GM19397 (cell line): ENCODE data around the gene FARS2.

Source experiments
- ATAC-seq: cut with Tn5 transposase; IDR thresholded peaks from one replicate; pipeline ENCODE4 v1.9.1; 2021; ENCODE audit warnings: mild to moderate bottlenecking, moderate library complexity; ENCODE audit not compliant: unreplicated experiment

Gene FARS2

DNA sequence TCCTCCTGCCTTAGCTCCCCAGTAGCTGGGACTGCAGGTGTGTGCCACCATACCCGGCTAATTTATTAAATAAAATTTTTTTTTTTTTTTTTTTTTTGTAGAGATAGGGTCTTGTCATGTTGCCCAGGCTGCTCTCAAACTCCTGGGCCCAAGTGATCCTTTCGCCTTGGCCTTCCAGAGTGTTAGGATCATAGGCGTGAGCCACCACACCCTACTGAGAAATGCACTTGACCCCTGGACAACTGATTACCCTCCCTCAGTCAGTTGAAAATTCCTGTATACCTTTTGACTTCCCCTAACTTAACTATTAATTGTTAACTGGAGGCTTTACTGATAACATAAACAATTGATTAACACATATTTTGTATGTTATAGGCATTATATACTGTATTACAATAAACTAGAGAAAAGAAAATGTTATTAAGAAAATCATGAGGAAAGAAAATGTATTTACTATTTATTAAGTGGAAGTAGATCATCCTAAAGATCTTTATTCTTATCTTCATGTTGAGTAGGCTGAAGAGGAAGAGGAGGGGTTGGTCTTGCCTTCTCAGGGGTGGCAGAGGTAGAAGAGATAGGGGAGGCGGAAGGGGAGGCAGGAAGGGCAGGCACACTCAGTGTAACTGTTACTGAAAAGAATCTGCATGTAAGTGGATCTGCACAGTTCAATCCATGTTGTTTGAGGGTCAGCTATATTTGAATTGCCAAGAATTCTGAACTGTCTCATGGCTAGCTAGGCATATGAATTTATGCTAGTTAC, 104.3 kb downstream of the FARS2 start:
- no peak for ATAC-seq

DNA sequence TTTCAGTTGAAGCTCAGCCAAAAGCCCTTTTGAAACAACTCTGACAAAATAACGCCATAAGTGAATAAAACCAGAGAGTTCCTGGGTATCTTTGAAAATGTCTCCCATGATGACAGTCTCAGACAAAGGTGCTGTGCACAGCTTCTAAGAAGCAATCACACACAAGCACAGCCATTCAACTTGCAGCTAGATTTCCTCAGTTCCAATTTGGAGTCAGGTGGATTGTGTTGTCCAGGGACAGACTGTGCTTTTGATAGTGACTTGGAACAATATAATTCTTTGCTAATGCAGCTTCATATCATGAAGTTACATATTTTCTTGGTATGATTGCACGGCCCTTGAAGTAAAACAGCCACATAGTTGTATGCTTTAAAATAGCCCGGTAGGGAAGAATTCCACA, 105.6 kb downstream of the FARS2 start:
- no peak for ATAC-seq

- ATAC-seq, result no peak
These were observed 106.2 kb downstream of the FARS2 start for GRCh38 chr6:5367510-5367909.

- no peak for ATAC-seq
These were observed 112.1 kb downstream of the FARS2 start for GRCh38 chr6:5373430-5373829.

GRCh38 chr6:5378331-5378730, 117.0 kb downstream of the FARS2 start:
- no peak for ATAC-seq

GRCh38 chr6:5379647-5380242, 118.4 kb downstream of the FARS2 start:
- ATAC-seq, result no peak

DNA sequence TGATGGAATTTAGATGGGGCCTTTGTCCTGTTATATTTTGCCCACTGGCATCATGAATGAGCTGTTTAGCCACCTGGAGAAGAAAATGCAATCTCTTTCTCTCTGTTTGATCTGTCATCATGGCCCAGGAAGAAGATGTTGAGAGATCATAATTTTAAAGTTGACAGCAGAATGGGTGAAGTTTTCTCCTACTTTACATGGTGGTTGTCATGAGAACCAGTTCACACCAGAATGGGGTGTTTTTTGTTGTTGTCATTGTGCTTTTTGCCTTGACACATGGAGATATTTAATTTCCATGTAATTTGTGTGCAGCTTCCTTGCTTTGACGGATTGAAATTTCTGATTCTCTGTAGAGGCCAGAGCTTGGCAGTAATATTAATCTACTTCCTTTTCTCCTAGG, 122.5 kb downstream of the FARS2 start:
- ATAC-seq, result no peak

DNA sequence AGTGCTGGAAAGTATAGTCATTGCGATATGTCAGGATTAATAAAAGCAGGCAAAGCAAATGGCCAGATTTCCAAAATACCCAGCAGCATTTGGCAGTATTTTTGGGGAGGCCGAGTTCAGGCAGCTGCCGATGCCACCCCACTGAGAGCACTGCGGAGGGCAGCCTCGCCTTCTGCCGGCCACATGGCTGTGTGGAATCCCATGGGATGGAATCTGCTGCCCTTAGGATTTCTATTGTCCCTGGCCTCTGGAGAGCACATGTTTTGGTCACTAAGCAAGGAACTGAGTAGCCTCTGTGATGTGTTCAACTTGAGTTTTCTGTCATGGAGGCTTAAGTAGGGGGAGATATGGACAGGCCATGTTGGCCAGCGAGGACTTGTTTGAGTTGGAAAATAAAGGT, 123.0 kb downstream of the FARS2 start:
- no peak for ATAC-seq

GRCh38 chr6:5388326-5388725, 127.0 kb downstream of the FARS2 start:
- no peak for ATAC-seq

GRCh38 chr6:5389086-5389745, 127.9 kb downstream of the FARS2 start:
- ATAC-seq, result no peak

DNA sequence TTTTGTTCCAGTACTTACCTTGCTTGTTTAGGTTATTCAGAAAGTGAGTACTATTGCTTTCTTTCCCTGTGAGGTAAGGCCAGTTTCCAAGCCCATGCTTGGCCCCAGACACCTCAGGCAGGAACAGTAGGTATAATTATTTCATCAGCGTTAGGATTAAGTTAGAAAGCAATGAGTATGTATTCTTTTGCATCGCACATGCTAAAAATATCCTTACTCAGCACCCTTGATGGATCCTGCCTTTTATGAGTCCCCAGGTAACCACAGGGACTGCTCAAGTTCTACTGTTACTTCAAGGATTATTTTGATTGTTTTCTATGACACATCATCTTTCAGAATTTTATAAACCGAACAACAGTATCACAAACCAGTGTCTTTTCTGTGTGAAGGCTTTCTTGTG, 128.9 kb downstream of the FARS2 start:
- no peak for ATAC-seq

GRCh38 chr6:5394280-5394679, 133.0 kb downstream of the FARS2 start:
- ATAC-seq, result no peak

- ATAC-seq, result no peak
These were observed 134.4 kb downstream of the FARS2 start for GRCh38 chr6:5395719-5396118.

DNA sequence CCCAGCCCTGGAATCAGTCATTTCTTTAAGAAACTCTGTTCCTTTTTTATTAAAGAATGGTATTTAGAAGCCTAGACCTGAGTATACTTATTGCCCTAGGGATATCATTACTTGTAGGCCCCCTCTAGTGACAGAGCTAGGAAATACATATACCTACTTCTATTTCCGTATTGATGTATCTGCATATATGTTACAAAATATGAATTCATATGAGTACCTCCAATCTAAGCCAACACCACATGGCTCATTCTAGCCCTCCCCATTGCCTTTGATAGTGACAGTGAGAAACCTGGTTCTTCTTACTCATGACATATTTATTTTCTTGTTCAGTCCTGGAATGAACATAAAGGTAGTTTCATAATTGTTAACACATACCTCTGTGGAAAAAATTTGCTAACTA, 137.2 kb downstream of the FARS2 start:
- no peak for ATAC-seq

GRCh38 chr6:5399391-5399790, 138.1 kb downstream of the FARS2 start:
- ATAC-seq, result no peak

DNA sequence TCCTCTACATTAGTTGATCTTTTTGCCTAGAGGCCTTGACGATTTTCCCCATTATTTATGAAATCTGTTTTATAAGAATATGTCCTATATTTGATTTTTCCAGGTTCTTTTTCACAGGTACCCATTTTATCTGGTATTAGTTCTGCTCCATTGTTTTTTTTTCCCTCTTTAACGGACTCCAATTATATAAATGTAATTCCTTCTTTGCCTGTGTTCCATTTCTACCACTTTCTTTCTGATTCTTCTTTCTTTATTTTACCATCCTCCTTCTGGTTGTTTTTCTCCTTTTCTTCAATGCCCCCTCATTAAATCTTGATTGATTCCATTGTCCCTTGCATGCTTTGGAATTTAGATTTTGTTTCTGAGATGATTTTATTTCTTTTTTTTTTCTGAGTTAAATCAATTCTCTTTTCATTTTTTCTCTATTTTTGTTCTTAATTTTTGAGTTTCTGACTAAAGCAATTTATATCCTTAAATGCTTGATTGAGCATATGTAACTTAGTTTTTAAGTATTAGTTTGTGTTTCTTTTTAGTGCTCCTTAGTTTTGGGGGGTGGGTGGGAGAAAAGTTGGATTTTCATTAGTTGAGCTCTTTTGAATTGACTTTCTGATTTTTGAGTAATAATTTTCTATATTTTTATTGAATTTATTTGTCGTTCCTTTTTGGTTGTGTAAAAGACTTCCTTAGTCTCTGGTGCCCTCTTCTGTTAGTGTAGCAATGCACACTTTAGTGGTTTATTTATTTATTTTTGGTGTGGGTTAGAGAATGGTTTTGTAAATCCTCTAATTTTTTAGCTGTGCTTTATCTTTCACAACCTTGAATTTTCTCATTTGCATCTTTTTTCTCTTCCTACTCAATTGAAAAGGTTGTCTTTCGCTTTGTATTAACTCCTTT, 140.8 kb downstream of the FARS2 start:
- ATAC-seq, result no peak

GRCh38 chr6:5403076-5403475, 141.8 kb downstream of the FARS2 start:
- ATAC-seq, result no peak

- no peak for ATAC-seq
These were observed 142.3 kb downstream of the FARS2 start for GRCh38 chr6:5403609-5404008.

- no peak for ATAC-seq
These were observed 144.7 kb downstream of the FARS2 start for GRCh38 chr6:5405976-5406375.

DNA sequence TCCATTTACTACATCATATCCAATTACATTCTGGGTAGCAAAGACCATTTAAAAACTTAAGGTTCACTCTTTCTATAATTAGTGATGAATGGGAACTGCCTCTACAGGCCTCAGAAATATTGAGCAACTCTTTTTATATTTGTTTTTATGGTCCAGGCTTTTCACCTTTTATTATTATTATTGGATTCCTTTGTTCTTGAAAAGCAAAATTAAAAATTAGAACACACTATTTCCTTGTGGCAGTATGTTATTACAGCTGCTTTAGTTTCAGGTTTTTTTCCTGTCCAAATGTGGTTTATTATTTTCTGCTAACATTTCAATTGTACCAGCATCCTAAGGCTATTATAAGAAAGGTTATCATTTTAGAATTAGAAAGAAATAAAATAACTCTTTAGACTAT, 150.1 kb downstream of the FARS2 start:
- ATAC-seq, result no peak

DNA sequence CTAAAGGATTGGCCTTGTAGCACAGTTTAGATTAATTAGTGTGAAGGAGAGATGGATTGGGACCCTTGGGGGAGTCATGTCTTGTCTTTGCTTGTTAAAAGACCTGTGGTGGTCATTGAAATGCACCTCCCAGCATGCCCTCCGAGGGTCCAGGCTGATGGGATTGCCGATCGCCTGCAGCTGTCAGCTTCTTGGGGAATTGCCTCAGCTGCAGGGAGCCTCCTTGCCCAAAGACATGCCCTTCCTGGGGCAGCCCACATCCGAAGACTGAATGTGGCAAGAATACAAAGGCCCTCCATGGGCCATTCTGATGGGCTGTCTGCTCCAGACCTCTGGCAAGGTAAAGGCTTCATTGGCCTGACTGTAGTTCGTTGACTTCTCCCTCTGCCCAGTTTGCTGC, 150.7 kb downstream of the FARS2 start:
- no peak for ATAC-seq
